Gastrocnemius medialis (tissue), 4 donors: ENCODE measurements around the gene MAGI1.
A peak's percentile ranks its signal among the peaks of the same experiment; 100 is the strongest.

Experiments used
- CTCF ChIP-seq, 5 experiments: fragments of 450-650 bp in 3 of 5; fragments of 200-600 bp in 2 of 5; sonication (generic) in 2 of 5; IDR thresholded peaks in 4 of 5; conservative IDR thresholded peaks in 1 of 5; 1 replicate in 4 of 5; 2 replicates in 1 of 5; pipeline ENCODE4 v1.5.1; 2016 to 2019; ENCODE audit warnings: antibody characterized with exemption in 5 of 5, mild to moderate bottlenecking in 3 of 5, moderate library complexity in 3 of 5
- POLR2A ChIP-seq, 2 donors: fragments of 450-650 bp; IDR thresholded peaks; one replicate each; pipeline ENCODE4 v1.6.1; 2017; ENCODE audit warnings: antibody characterized with exemption in 2 of 2, mild to moderate bottlenecking in 2 of 2, moderate library complexity in 2 of 2

DNA sequence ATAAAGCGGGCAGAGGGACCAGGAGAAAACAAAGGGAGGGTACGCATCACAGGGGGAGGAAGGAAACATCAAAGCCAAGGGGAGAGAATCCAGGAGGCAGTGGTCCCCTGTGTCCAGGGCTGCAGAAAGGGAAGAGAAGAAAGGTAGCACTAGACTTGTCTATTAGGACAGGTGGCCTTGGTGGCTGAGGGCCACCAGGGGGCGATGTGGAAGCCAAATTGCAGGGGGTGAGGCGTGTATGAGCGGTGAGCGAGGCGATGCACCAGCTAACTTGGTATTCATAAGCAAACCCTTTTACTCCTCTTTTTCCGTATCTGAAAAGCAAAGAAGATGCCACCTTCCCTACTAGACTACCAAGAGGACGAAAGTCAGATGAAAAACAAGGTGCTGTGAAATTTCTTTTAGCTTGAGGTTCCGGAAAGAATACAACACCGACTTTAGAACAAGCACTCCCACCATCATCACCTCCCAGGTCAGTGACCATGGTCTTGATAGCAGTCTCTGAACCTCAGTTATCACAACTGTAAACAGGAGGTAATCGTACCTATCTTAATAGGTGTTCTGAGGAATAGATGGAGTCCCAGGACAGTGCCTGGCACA, 696.5 kb downstream of the MAGI1 start:
- TF ChIP-seq CTCF (IDR thresholded peaks at IDR 0.05 in 4 of 5, conservative IDR thresholded peaks at IDR 0.05 in 1 of 5) (peak in 1 of 5 experiments; percentile 32), POLR2A (IDR thresholded peaks at IDR 0.05) (no peak)
